GM19467 (cell line): ENCODE results near the gene CAB39.

ENCODE experiments used
- ATAC-seq: cut with Tn5 transposase; IDR thresholded peaks from one replicate; pipeline ENCODE4 v1.9.1; 2021; ENCODE audit warnings: mild to moderate bottlenecking, moderate library complexity; ENCODE audit not compliant: unreplicated experiment

CAB39 gene

DNA sequence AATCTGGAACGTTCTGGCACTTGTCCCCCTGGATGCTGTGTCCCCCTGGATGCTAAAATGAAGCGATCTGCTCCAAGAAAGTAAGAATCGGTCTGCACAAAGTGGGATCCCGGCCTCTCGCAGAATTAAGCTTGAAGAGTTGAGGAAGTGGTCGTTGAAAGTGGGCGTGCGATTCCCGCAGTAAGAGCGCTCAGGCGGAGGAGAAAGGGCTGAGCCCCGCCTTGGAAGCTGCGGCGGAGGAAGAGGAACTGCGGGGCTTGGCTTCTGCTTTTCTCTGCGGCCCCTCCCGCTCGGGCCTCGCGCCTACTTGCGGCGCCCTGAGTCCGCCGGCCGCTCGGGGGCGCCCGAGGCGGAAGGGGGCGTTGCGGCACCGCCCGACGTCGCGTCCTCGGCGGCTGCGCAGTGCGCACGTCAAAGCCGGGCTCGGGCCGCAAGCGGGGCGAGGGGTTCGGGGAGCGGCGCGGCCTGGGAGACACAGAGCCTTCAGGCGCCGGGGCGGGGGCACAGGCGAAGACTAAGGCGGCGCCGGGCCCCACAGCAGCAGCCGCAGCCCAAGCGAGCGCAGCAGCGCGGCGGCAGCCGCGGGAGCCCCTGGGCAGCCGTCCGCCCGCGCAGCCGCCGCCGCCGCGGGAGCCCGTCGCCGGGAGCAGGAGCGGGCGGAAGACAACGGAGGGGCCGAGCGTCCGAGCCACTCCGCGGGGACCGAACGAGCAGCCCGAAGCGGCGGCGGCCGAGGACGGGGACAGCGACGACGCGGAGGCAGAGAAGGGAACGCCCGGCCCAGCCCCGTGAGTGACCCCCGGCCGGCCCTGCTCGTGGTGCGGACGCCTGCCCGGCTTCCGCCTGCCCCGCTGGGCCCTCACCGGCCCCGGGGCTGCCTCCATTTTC lies at the start of gene CAB39:
Gene CAB39 (plus strand): TSS at position 400 of the 888 bp plus-strand sequence. CDS start 47,160 bp downstream, outside the sequence.
- peak; percentile 86 for ATAC-seq

- ATAC-seq: no peak
Measured at GRCh38 chr2:230664128-230664527, 48.5 kb upstream of the CAB39 start.

DNA sequence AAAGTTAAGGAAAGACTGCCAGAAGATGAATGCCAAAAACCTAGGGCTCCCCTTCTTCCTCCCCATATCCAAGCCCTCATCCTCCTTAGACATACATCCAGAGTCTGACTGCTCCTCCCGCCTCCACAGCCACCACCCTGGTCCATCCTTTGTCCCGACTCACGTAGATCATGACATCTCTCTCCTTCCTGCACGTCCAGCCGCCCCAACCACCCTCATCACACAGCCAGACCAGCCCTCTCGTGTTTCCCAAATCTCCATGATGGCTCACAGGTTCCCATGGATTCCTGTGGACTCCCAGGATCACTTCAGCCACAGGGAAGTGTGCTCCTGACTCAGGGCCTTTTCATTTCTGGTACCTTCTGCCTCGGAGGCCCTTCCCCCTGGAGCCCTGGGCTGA lies 47.8 kb upstream of the CAB39 start:
- no peak for ATAC-seq

DNA sequence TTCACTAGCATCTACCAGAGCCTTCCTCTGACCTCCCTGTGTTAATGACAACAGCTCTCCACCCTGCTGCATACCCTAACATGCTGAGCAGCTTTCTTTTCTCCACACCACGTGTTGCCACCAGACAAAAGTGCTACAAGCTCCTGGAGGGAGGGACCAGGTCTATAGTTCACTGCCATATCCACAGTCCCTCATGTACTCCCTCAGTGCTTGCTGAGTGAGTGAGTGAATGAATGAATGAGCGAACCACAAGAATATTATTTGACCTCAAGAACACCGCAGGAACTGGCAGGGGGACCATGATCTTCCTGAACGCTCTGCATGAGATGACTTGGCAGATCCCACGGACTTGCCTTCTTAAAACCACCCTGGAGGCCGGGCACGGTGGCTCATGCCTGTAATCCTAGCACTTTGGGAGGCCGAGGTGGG lies 47.4 kb upstream of the CAB39 start:
- ATAC-seq: no peak

GRCh38 chr2:230666446-230666845 lies 46.2 kb upstream of the CAB39 start:
- ATAC-seq: no peak

- ATAC-seq: no peak
Measured at GRCh38 chr2:230666885-230667712, 45.5 kb upstream of the CAB39 start.

DNA sequence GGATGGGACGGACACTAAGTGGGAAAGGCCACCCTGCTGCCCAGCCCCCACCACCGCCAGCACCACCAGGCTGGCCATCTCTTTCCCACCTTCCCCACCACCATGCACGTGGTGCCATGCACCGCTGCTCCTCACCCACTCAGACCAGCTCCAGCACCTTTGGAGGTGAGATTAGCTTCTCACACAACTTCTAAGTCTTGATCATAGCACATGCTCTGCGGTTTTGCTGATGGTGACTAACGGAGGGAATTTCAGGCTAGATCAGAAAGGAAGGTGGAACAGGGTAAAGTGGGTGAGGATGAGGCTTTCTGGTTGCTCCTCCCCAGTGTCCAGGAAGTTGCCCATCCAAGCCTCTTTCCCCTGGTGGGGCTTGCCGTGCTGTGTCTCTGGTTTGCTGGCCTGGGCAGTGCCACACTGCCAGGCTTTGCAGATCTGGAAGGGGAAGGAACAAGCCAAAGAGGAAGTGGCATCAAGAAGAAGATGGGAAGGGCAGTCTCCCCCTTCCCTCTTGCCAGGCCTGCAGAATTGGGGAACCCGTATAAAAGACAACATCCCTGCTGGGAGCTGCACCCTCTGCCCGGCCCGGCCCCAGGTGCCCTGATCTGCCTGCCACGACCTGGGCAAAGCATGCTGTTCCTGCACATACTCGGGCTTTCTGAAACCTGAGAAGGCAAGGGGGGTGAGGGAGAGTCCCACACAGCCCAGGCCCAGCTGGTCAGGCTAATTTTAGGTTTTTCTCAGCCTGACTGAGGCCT lies 44.3 kb upstream of the CAB39 start:
- peak; percentile 53 for ATAC-seq

- ATAC-seq: peak; percentile 29
Measured at GRCh38 chr2:230668939-230669303, 43.7 kb upstream of the CAB39 start.

DNA sequence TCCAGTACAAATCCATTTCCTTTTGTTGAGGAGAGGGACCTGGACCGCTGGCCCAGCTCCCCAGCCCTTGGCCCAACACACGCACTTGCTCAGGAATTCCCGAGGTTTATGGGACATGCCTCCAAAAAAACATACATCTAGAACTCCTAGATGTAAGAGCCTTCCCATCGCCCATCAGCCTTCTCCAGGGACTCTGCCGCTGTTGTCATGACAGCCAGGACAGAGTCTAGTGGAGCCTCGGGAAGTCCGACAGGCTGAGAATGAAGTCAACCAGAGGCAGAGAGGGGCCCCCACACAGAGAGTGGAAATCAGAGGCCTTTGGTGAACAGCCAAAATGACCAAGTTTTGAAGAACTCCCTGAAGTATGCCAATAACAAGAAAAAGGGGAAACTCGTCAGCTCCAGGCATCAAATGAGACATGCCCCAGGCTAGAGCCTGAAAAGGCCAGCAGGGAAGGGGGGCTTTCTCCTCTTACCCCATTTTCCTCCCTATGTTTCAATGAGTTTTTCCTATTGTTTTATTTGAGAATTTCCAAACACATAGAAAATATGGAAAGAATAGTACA lies 43.2 kb upstream of the CAB39 start:
- no peak for ATAC-seq

DNA sequence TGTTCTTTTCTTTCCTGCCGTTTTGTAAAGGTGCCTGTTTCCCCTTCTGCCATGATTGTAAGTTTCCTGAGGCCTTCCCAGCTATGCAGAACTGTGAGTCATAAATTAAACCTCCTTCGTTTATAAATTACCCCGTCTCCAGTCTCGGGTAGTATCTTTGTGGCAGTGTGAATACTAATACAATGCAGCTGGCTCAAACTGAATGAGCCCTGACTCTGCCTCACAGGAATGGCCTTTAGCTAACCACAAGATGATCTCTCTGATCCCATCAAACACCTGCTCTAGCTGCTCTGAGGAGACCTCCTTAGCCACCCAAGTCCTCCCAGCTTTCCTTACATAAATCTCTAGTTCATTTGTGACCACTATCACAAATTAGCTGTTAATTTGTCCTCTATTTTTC lies 41.5 kb upstream of the CAB39 start:
- ATAC-seq: no peak

DNA sequence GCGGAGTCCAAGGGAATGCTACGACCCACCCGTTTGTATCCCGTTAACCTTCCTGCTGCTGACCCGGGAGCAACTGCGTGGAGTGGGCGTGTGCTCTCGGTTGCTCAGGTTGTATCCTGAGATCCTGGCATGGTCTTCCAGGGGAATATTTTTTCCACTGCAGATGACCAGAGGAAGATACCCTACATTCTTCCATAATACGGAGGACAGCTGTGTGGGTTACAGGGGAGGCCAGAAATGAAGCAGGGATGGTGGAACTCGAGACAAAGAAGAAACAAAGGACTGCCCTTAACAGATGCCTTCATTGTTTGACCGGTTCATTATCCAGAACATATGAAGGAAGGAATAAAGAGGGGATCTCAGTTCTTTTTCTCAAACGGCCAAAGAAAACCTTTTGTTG lies 39.8 kb upstream of the CAB39 start:
- no peak for ATAC-seq

DNA sequence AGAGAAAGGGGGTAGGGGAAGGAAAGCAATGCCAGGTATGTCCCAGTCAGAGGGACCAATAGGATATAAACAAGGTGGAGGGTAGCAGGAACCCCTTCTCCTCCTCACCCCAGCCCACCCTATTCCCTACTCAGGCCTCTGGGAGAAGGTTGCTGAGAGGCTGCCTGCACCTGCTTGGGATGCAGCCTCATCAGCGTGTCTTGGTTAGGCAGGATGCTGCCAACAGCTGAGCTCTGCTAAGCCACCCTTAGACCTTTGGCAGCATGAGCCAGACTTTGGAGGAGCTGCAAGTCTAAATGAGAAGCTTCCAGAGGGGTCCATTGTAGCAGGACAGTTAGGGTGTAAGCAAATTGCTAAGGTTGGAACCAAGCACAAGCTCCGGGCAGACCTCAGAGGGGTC lies 38.2 kb upstream of the CAB39 start:
- no peak for ATAC-seq

DNA sequence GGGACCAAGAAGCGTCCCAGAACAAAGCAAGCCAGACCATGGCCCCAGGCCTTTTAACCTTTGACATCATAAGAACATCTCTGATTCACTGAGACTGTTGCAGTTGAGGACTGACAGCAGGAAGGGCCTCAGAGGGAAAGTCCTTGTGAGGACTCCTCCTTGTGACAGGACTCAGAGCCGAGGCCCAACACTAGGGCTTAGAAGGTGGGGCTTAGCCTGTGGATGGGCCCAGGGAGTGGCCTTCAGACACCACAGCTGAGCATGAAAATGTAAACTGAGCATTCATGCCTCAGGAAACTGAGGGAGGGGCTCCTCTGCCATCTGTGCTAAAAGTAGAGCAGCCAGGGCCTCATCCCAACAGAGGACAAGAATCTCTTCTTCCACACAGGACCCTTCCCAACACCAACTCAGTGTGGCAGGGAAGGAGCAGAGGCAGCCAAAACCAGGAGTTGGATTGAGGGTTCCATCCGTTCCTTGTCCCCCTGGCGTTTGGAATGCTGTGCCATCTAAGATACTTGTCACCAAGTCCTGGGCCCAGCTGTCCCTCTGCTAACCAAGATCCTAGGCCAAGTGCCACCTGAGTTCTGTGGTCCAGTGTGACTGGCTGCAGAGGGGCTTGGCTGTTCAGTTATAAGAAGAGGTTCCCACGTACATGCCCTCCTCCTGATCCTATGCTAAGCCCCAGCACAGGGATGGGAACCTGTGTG lies 37.5 kb upstream of the CAB39 start:
- ATAC-seq: no peak

DNA sequence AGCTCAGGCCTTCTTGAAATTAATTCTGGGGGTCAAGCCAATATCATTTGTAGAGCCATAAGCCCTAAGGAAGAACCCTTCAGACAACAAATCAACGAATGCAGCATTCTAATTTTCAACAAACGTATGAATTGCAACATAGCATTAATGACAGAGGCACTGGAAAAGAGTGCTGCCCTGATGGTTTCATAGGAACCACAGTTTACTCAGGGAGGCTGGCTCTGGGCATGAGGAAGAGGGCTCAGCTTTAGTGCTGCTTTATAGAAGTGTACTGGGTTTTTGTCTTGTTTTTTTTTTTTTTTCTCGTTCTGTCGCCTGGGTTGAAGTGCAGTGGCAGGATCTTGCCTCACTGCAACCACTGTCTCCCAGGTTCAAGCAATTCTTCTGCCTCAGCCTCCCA lies 36.1 kb upstream of the CAB39 start:
- ATAC-seq: no peak

GRCh38 chr2:230677201-230677946 lies 35.3 kb upstream of the CAB39 start:
- no peak for ATAC-seq

GRCh38 chr2:230678018-230678417 lies 34.6 kb upstream of the CAB39 start:
- ATAC-seq: no peak

DNA sequence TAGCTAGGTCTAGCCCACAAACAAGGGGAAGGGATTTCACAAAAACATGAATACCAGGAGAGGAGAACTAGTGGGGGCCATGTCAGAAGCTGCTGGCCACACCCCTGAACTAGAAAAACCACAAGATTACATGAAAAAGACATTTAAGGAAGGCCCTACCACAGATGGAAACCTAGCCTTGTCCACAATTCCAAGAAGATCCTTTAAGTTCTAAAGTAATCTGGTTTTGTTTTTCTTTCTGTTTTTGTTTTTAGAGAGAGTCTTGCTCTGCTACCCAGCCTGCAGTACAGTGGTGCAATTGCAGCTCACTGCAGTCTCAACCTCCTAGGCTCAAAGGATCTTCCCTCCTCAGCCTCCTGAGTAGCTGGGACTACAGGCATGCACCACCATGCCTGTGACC lies 34.2 kb upstream of the CAB39 start:
- ATAC-seq: no peak

DNA sequence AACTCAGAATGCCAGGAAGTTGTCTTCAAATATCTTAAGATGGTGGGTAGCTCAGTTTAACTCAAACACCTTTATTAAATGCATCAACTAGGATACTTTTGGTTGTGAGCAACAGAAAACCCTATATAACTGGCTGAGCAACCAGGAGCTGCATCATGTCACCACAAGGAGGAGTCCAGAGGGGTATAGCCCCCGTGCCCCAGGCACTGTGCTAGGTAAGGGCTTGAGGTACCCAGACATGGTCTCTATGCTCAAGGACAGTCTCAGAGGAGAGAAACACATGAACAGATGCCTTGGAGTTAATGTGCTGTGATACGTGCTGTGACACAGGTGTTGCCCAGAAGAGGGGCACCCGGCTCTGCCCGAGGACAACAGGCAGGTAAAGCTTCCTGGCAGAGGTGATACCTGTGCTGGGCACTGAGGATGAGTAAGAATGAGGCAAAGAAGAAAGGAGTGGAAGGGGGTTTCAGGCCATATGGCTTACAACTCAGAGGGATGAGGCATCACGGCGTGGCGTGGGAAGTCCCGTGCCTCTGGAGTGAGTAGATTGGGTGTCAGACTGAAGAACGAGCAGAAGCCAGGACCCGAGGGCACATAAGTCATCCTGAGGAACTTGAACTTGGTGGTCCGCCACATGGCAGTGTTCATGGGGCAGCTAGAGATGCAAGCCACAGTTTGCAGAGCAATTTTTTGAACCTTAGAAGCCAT lies 32.0 kb upstream of the CAB39 start:
- ATAC-seq: no peak

DNA sequence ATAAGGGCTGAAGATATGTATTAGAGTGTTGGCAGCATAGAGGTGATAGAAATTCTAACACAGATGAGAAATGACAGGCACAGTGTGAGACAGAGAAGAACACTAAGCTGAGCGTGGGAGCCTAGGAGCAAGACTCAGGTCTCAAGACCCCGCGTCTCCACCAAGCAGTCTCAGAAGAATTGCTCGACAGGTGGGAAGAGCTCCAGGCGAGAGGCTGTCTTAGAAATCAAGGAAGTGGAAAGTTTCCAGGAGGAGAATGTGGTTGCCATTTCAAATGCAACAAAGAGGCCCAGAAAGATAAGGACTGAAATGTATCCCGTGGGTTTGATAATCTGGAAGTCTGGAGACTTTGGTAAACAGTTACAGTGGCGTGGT lies 31.5 kb upstream of the CAB39 start:
- ATAC-seq: no peak
